ENCODE data around the gene WDR53.
A peak's percentile ranks its signal among the peaks of the same experiment; 100 is the strongest.
"Not testable (repeated sequence)": the region's sequence is repeated elsewhere in the genome, so short reads cannot be mapped to it uniquely, and the experiment has no call there.

Gene WDR53

DNA sequence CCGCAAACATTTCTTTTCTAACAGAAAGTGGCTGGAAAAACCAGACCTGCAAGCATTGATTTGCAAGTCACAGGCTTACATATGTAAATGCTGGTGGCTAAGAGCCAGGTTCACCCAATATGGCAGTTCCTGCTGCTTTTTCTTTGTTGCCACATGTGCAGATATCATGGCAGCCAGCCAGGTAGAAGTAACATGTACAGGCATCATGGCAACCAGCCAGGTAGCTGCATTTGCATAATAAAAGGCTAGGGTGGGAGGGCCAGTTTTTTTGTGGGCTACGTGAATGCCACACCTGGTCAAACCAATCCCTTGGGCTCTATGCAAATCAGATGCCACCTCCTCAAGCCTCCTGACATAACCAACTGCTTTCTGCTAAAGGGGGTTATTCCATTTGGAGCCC, 50.4 kb downstream of the WDR53 start:
- no peak for DNase-seq (ENCODE audit: low read depth)

- DNase-seq (ENCODE audit: low read depth): no peak
Observed at GRCh38 chr3:196517162-196517800, 51.1 kb downstream of the WDR53 start.

DNA sequence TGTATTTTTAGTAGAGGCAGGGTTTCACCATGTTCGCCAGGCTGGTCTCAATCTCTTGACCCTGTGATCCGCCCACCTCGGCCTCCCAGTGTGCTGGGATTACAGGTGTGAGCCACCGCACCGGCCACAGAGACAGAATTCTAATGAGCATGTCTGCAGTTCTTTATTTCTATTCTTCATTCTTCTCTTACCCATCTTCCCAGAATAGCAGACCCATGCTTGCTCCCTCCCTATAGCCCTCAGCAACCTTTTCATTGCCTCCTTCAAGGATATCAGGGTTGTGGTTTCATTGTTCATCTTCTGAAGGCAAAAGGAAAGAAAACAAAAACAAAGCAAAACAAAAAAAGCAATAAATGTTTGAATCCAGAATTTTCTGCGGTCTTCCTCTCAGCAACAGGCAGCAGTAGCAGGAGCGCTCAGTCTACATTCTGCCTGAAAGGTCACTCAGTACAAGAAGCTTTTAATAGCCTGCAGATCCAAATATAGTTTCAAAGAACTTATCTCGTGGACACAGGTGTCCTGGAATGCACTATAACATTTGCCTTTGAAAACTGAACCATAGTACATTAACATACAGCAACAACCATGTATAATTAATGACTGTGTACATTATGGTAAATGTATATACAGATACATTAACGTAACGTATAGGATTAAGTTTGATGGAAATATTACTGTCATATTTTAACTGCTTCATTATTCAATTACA, 53.3 kb downstream of the WDR53 start, which contains the start of gene SMCO1:
Gene SMCO1 (minus strand): TSS at position 434 of the 709 bp plus-strand sequence. CDS start 137 bp downstream, at position 297.
- DNase-seq (ENCODE audit: low read depth): no peak

DNA sequence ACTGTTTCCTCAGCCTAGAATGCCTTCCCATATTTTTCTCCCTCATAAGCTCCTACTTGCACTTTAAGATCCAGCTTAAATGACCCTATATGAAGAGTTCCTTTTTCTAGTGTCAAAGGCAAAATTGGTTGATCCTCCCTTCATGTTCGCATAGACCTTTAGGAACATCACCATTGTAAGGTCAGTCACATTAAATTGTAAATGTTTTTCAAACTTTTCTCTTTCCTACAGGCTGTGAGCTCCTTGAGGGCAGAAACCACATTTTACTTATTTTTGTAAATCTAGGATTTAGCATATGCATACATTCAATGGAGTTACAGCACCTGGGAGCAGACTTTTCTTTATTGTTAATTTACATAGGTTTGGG, 54.0 kb downstream of the WDR53 start:
- DNase-seq (ENCODE audit: low read depth): no peak

GRCh38 chr3:196513697-196514349, 54.5 kb downstream of the WDR53 start:
- DNase-seq (ENCODE audit: low read depth): peak; percentile 49

DNA sequence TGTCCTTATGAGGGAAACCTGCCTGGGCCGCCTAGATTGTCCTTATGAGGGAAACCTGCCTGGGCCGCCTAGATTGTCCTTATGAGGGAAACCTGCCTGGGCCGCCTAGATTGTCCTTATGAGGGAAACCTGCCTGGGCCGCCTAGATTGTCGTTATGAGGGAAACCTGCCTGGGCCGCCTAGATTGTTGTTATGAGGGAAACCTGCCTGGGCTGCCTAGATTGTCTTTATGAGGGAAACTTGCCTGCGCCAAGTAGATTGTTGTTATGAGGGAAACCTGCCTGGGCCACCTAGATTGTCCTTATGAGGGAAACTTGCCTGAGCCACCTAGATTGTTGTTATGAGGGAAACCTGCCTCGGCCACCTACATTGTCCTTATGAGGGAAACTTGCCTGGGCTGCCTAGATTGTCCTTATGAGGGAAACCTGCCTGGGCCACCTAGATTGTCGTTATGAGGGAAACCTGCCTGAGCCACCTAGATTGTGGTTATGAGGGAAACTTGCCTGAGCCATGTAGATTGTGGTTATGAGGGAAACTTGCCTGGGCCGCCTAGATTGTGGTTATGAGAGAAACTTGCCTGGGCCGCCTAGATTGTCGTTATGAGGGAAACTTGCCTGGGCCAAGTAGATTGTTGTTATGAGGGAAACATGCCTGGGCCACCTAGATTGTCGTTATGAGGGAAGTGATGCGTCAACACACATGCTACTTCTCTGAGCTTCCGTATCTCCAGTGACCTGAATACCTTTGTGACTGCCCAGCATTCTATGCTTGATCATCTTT, 56.5 kb downstream of the WDR53 start:
- not testable (repeated sequence) for DNase-seq (ENCODE audit: low read depth)

- not testable (repeated sequence) for DNase-seq (ENCODE audit: low read depth)
Observed at GRCh38 chr3:196511108-196511507, 57.2 kb downstream of the WDR53 start.

- DNase-seq (ENCODE audit: low read depth): no peak
Observed at GRCh38 chr3:196506687-196507086, 61.7 kb downstream of the WDR53 start.

- no peak for DNase-seq (ENCODE audit: low read depth)
Observed at GRCh38 chr3:196504556-196504955, 63.8 kb downstream of the WDR53 start.
